ENCODE measurements around the gene SLC8A1.

The SLC8A1 gene

GRCh38 chr2:40451918-40452605 is at the start of gene SLC8A1:
Gene SLC8A1, minus strand, starts transcription at chr2:40452090.
- peak; percentile 3 for DNase-seq (ENCODE audit: low read depth, low spot score)

GRCh38 chr2:40499437-40499836 is 47.5 kb upstream of the SLC8A1 start:
- no peak for DNase-seq (ENCODE audit: low read depth, low spot score)

DNA sequence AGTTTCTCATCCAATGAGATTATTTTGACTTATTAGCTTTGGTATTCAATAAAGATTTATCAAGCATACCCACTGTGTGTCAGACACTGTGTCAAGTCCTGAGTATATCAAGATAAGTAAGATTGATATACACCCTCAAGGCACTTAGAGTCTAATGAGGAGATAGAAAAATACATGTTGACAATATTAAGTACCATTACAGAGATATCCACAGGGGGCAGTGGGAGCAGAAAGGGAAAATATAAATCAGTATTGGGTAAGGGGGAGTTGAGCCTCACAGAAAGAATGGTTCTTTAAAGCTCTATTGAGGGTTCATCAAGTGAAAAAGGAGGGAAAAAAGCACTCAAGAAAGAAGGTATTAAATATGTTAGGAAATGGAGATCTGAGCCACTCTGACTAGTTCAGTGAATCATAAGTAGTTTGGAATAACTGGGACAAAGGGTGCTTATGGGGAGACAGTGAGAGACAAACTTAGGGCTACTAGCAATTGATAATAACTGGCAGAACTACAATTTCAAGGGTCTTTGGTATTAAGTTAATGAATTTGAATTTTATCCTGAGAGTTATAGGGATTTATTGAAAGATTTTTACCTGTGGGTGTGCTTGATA is 45.5 kb upstream of the SLC8A1 start:
- DNase-seq (ENCODE audit: low read depth, low spot score), result no peak

DNA sequence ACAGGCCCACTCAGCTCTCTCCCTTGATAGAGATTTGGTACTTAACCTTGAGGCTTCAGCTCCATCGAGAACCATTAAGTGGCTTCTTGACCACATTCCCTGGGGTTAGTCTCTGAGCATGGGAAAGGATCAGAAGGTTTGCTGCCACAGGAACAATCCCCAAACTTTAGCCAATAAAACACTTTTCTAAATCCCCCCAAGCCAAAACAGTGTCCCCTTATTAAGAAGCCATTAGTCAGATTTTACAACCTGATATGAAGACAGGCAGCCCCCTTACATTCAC is 37.7 kb upstream of the SLC8A1 start:
- no peak for DNase-seq (ENCODE audit: low read depth, low spot score)

- DNase-seq (ENCODE audit: low read depth, low spot score), result no peak
These were observed 37.2 kb upstream of the SLC8A1 start for GRCh38 chr2:40488927-40489677.

DNA sequence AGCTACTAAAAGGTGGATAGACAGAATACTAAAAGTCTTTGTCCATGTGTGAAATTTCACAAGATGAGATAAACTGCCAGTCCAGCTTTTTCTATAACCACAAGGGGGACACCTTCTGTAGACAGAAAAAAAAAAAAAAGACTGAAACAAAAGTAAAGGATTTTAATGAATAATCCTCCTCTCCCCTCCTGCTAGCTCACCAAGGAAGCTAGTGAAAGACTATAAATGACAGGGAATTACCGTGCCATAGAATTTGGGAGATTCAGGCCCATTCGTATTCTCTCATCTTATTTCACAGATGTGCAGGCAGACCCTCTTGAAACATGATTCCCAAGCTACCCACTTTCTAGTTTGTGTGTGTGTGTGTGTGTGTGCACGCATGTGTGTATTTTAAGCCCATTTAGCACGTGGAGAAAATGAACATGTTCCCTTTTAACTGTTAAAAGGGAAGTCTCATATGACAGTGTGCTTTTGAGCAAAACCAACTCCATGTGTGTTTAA is 36.3 kb upstream of the SLC8A1 start:
- DNase-seq (ENCODE audit: low read depth, low spot score), result no peak

DNA sequence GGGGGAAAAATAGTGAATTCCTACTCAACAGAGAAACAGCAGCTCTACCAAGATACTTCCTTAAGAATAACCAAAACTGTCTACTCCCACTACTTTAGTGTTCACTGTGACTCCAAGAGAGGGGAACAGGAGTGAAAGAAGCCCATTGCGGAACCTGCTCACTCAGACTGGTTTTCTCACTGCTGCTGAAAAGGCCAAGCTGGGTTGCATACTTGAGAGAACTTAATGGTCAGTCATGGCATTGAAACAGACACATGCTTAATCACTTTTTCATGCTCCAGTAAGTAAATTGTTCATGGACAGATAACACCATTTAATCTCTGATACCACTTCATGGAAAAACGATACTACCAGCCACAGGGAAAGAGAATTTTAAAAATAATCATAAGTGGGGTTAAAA is 35.7 kb upstream of the SLC8A1 start:
- no peak for DNase-seq (ENCODE audit: low read depth, low spot score)

- no peak for DNase-seq (ENCODE audit: low read depth, low spot score)
These were observed 34.0 kb upstream of the SLC8A1 start for GRCh38 chr2:40485854-40486253.

- no peak for DNase-seq (ENCODE audit: low read depth, low spot score)
These were observed 33.4 kb upstream of the SLC8A1 start for GRCh38 chr2:40485318-40485717.

DNA sequence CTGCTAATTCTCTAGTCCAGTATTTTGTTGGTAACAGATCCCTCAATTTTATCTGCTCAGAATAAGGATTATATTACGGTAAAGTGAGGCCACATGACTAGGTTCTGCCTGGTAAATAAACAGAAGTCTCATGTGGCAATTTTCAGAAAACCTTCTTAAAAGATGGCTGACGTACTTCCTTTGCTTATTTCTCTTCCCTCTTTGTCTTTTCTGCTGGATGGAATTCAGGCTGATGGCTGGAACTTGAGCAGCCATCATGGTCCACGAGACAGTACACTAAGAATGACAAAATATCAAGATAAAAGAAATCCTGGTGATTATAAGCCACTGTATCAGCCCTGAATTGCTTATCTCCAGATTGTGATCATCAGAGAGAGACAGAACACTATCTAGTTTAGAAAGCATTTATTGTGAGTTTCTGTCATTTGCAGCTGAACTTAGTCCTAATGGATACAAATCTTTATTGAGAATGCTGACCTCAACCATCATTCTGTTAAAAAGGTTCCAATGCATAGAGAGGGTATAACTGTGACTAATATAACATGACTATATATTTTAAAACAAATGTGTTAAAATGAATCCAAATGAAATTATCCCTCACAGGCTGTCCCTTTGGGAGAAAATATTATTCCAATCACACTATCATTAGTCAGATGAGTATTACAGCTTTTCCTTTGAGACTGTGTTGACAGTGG is 31.8 kb upstream of the SLC8A1 start:
- DNase-seq (ENCODE audit: low read depth, low spot score), result no peak

DNA sequence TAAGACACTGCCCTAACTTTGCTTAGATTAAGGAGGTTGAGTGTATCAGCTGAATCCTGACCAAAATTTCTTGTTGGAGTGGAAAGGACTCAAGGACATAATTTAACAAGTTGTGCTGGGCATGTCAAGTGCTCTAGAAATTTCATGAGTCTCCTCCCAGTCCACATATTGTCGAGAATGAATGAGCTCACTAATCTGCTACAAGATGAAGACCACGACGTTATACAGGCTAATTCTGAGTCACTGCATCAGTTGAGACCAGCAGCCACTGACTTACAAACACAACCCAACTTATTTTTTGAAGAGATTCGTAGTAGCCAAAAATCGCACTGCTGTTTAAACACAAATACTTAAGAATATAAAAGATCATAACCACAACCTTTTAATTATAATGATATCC is 28.7 kb upstream of the SLC8A1 start:
- no peak for DNase-seq (ENCODE audit: low read depth, low spot score)

- no peak for DNase-seq (ENCODE audit: low read depth, low spot score)
These were observed 28.2 kb upstream of the SLC8A1 start for GRCh38 chr2:40480073-40480472.

DNA sequence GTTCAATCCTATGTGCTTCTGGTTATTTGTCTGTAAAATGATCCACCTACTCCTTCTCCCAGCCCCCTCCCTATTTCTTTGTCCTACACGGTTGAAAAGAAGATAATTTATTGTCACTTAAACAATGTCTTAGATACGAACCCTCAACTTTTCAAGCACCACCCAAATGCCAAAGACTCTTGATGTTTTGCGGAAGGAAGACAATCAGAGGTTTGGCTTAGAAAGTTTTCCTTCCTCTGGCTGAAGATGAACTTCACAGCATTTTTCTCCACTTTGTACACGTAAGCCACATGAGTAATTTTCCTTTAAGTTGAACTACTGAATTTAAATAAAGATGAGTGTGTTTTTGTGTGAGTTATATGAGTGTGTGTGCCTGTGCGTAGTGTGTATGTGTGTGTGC is 25.5 kb upstream of the SLC8A1 start:
- no peak for DNase-seq (ENCODE audit: low read depth, low spot score)

DNA sequence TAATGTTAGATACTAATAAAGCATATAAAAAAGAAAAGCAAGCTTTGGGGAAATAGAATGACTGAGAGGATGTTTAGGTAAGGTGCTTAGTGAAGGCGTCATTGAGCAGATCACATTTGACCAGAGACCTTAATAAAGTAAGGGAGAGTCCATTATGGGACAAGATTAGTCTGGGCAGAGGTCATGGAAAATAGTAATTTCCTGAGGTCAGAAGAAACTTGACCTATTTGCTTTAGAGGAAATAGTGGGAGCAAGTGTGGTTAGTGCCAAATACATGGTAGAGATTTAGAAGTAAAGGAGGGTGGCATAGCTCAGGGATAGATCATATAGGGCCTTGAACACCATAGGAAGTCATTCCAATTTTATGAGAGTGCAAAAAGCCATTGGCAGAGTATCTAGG is 24.5 kb upstream of the SLC8A1 start:
- no peak for DNase-seq (ENCODE audit: low read depth, low spot score)

DNA sequence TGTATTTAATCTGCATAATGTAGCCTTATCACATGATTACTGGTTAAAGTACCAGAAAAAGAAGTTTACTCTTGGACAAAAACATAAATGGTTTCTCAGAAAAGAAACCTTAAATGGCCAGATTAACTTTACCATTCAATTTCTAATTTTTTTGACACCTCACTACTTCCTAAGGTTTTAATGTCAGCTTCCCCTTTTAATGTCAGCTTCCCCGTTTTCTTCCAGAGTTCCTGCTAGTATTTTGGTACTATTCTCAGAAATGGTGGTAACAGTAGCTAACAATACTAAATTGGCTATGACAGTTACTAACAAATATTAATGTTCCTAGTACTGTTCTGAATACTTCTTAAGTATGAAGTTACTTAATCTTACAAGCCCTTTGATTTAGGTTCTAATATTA is 22.4 kb upstream of the SLC8A1 start:
- no peak for DNase-seq (ENCODE audit: low read depth, low spot score)

GRCh38 chr2:40471866-40472265 is 20.0 kb upstream of the SLC8A1 start:
- no peak for DNase-seq (ENCODE audit: low read depth, low spot score)

- DNase-seq (ENCODE audit: low read depth, low spot score), result no peak
These were observed 19.2 kb upstream of the SLC8A1 start for GRCh38 chr2:40470822-40471813.

DNA sequence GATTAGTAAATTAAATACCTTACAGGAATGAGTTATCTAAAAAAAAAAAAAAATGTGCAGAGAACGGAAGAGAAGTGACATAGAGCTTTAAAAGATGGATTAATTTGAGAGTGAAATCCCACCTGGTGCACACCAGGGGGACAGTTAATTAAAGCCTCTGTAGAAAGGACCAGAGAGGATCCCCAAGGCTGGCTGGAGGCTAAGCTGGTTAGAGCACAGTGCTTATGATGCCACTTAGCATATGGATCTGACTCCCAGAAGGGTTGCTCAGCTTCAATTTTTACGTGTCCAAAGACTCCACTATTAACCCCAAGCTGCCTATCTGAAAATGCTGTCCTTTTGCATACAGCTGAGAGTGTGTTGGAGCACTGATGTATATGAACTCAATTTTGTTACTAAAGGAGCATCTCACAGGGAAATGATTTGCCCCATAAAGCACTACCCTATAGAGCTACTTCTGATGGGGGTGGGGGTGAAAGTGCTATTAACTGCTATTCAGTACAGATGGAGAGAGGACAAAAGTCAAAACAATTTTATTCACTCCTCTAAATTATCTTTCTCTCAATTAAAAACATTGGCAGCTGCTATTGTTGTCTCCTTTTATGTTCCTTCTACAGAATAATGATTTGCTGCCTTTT is 15.2 kb upstream of the SLC8A1 start:
- no peak for DNase-seq (ENCODE audit: low read depth, low spot score)

- no peak for DNase-seq (ENCODE audit: low read depth, low spot score)
These were observed 14.5 kb upstream of the SLC8A1 start for GRCh38 chr2:40466332-40466906.

DNA sequence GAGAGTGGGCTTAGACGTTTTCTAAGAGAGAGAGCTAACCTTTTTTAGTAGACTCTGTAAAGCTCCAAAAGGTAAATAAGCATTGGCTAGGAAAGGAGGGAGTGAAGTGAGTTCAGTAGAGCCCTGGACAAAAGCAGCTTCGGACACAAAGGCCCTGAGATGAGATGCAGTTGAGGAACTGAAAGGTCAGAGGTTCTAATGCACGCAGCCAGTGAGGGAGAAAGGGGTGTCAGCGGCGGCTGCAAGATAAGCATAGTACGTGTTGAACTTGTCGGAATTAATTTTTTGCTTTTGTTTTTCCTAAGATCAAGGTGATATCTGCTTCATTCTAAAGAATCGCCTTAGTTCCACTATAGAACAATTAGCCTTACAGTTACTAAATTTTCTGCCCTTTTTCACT is 11.2 kb upstream of the SLC8A1 start:
- DNase-seq (ENCODE audit: low read depth, low spot score), result no peak

Measured in smooth muscle cell of the brain vasculature (primary cell).